Measurements from ENCODE around the gene EPS15. TPM values are rescaled to one million over a fixed set of nuclear protein-coding genes. Genes with fewer than 3 reads are reported as not detected.

Gene EPS15
- total RNA-seq, 1 experiment from 2014 or later = 26.3 TPM

- ATAC-seq = no peak
- intact Hi-C loops (cut with micrococcal nuclease) = no loop called here
- ChIA-PET CTCF (no interaction called here), POLR2A (ENCODE audit: unreplicated experiment) (no interaction called here)
- TF ChIP-seq EZH2 (IDR thresholded peaks at IDR 0.05; ENCODE audit: low read length, unreplicated experiment) = no peak
- no peak for TF ChIP-seq EZH2phosphoT487 (IDR thresholded peaks at IDR 0.05; ENCODE audit: borderline replicate concordance, low read length)
- H3K27ac ChIP-seq (ENCODE audit: low read length) = no peak overlapping the region
- H3K9me2 ChIP-seq (replicated peaks; ENCODE audit: low read length) = no peaks in the 10 kb centered on the region
- no peaks in the 10 kb centered on the region for H3K36me3 ChIP-seq (ENCODE audit: low read depth, low read length)
- no peak overlapping the region for H3K4me3 ChIP-seq (ENCODE audit: low read length)
- no peak for DNase-seq
- no peak overlapping the region for H2AFZ ChIP-seq (ENCODE audit: low read length)
- no peaks in the 10 kb centered on the region for H3F3A ChIP-seq (ENCODE audit: low read length, unreplicated experiment)
- H3K9ac ChIP-seq (ENCODE audit: low read length) = no peak overlapping the region
- H3K79me2 ChIP-seq (ENCODE audit: low read length) = no peaks in the 10 kb centered on the region
- no peak overlapping the region for H3K4me2 ChIP-seq (ENCODE audit: low read length)
- no peaks in the 10 kb centered on the region for H3K9me3 ChIP-seq (ENCODE audit: low read length)
- no TSS peak for BruUV-seq (replicated peaks)
- H3K4me1 ChIP-seq (ENCODE audit: insufficient read depth, low read length) = peaks cover 36% of the 10 kb centered on the region
- H3K27me3 ChIP-seq (ENCODE audit: low read length) = no peaks in the 10 kb centered on the region
- H4K20me1 ChIP-seq (ENCODE audit: low read length) = no peaks in the 10 kb centered on the region
Observed at GRCh38 chr1:51312718-51313117, 206.3 kb downstream of the EPS15 start.

GRCh38 chr1:51311826-51312225, 207.2 kb downstream of the EPS15 start:
- TF ChIP-seq EZH2 (IDR thresholded peaks at IDR 0.05; ENCODE audit: low read length, unreplicated experiment) (no peak), CTCF (conservative IDR thresholded peaks at IDR 0.05; ENCODE audit: low read depth, low read length) (no peak), EZH2phosphoT487 (IDR thresholded peaks at IDR 0.05; ENCODE audit: borderline replicate concordance, low read length) (no peak)
- DNase-seq (no peak), ATAC-seq (no peak)
- Histone ChIP-seq H3K4me1 (ENCODE audit: insufficient read depth, low read length) (peaks cover 36% of the 10 kb centered on the region), H3K9ac (ENCODE audit: low read length) (no peak overlapping the region), H3K27me3 (ENCODE audit: low read length) (no peaks in the 10 kb centered on the region), H3K36me3 (ENCODE audit: low read depth, low read length) (no peaks in the 10 kb centered on the region), H3K9me3 (ENCODE audit: low read length) (no peaks in the 10 kb centered on the region), H3K79me2 (ENCODE audit: low read length) (no peaks in the 10 kb centered on the region), H3K4me2 (ENCODE audit: low read length) (no peak overlapping the region), H3K27ac (ENCODE audit: low read length) (no peak overlapping the region), H3K4me3 (ENCODE audit: low read length) (no peak overlapping the region), H4K20me1 (ENCODE audit: low read length) (no peaks in the 10 kb centered on the region), H3K9me2 (replicated peaks; ENCODE audit: low read length) (no peaks in the 10 kb centered on the region), H3F3A (ENCODE audit: low read length, unreplicated experiment) (no peaks in the 10 kb centered on the region), H2AFZ (ENCODE audit: low read length) (no peak overlapping the region)
- intact Hi-C loops (cut with micrococcal nuclease) = no loop called here
- ChIA-PET POLR2A (ENCODE audit: unreplicated experiment) (no interaction called here), CTCF (no interaction called here)
- no TSS peak for BruUV-seq (replicated peaks)

- ChIA-PET CTCF (no interaction called here), POLR2A (ENCODE audit: unreplicated experiment) (no interaction called here)
- Histone ChIP-seq H3K4me3 (ENCODE audit: low read length) (no peak overlapping the region), H3K27me3 (ENCODE audit: low read length) (no peaks in the 10 kb centered on the region), H3K9ac (ENCODE audit: low read length) (no peak overlapping the region), H3K79me2 (ENCODE audit: low read length) (no peaks in the 10 kb centered on the region), H4K20me1 (ENCODE audit: low read length) (no peaks in the 10 kb centered on the region), H3K27ac (ENCODE audit: low read length) (no peak overlapping the region), H3F3A (ENCODE audit: low read length, unreplicated experiment) (no peaks in the 10 kb centered on the region), H2AFZ (ENCODE audit: low read length) (no peak overlapping the region), H3K4me1 (ENCODE audit: insufficient read depth, low read length) (peaks cover 36% of the 10 kb centered on the region), H3K9me3 (ENCODE audit: low read length) (no peaks in the 10 kb centered on the region), H3K9me2 (replicated peaks; ENCODE audit: low read length) (no peaks in the 10 kb centered on the region), H3K4me2 (ENCODE audit: low read length) (no peak overlapping the region), H3K36me3 (ENCODE audit: low read depth, low read length) (no peaks in the 10 kb centered on the region)
- ATAC-seq (no peak), DNase-seq (no peak)
- no peak for TF ChIP-seq CTCF (conservative IDR thresholded peaks at IDR 0.05; ENCODE audit: low read depth, low read length)
- no peak for TF ChIP-seq EZH2 (IDR thresholded peaks at IDR 0.05; ENCODE audit: low read length, unreplicated experiment)
- BruUV-seq (replicated peaks) = no TSS peak
- intact Hi-C loops (cut with micrococcal nuclease) = no loop called here
Observed at GRCh38 chr1:51310871-51311613, 208.0 kb downstream of the EPS15 start.
